Measurements from ENCODE around the gene SP3. TPM values are rescaled to one million over a fixed set of nuclear protein-coding genes. Genes with fewer than 3 reads are reported as not detected.

SP3 gene
- total RNA-seq, 1 donor from 2014 or later: 119 TPM

DNA sequence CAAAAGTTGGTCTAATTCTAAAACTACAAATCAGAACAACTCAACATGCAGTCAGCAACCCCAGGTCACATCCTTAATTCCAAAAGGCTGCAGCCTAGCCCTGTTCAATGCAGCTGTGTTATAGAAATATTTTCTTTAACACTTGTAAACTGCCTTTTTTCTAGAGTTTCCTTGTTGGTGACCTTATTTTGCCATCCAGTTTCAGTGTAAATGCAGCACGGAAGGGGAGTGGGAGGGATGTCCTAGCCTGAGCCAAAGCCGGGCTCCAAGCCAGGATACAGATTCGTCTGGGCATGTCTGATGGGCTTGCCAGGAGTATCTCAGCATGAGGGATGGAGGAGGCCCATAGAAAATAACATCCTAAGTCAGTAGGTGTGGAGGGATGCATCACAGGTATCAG lies 17.7 kb upstream of the SP3 start:
- H3K36me3 ChIP-seq: no peaks in the 10 kb centered on the region
- no peak for DNase-seq (ENCODE audit: extremely low spot score in 2 of 2)
- H3K27me3 ChIP-seq: no peaks in the 10 kb centered on the region
- peak overlapping the region; percentile 71 for H3K27ac ChIP-seq
- no peaks in the 10 kb centered on the region for H3K9me3 ChIP-seq
- intact Hi-C loops (cut with DNase I): no loop called here
- H3K4me3 ChIP-seq: no peak overlapping the region
- H3K4me1 ChIP-seq: peaks cover 48% of the 10 kb centered on the region
- no peak for TF ChIP-seq POLR2AphosphoS5 (IDR thresholded peaks at IDR 0.05; ENCODE audit: insufficient read depth in 1 of 2, low read depth in 1 of 2)
- no peak for TF ChIP-seq POLR2A (IDR thresholded peaks at IDR 0.05)
- TF ChIP-seq CTCF (IDR thresholded peaks at IDR 0.05): no peak

GRCh38 chr2:173982182-173982714 lies 17.1 kb upstream of the SP3 start:
- DNase-seq (ENCODE audit: extremely low spot score in 2 of 2): no peak
- no peak overlapping the region for H3K4me3 ChIP-seq
- H3K9me3 ChIP-seq: no peaks in the 10 kb centered on the region
- intact Hi-C loops (cut with DNase I): no loop called here
- peaks cover 48% of the 10 kb centered on the region for H3K4me1 ChIP-seq
- H3K36me3 ChIP-seq: no peaks in the 10 kb centered on the region
- peak overlapping the region; percentile 71 for H3K27ac ChIP-seq
- no peaks in the 10 kb centered on the region for H3K27me3 ChIP-seq
- TF ChIP-seq POLR2AphosphoS5 (IDR thresholded peaks at IDR 0.05; ENCODE audit: insufficient read depth in 1 of 2, low read depth in 1 of 2): no peak
- TF ChIP-seq POLR2A (IDR thresholded peaks at IDR 0.05): no peak
- TF ChIP-seq CTCF (IDR thresholded peaks at IDR 0.05): no peak

- Histone ChIP-seq H3K27me3 (no peaks in the 10 kb centered on the region), H3K4me3 (no peak overlapping the region), H3K36me3 (no peaks in the 10 kb centered on the region), H3K27ac (no peak overlapping the region), H3K4me1 (peaks cover 46% of the 10 kb centered on the region), H3K9me3 (no peaks in the 10 kb centered on the region)
- intact Hi-C loops (cut with DNase I): no loop called here
- no peak for TF ChIP-seq POLR2AphosphoS5 (IDR thresholded peaks at IDR 0.05; ENCODE audit: insufficient read depth in 1 of 2, low read depth in 1 of 2)
- no peak for DNase-seq (ENCODE audit: extremely low spot score in 2 of 2)
Observed at GRCh38 chr2:173981520-173981919, 16.3 kb upstream of the SP3 start.

DNA sequence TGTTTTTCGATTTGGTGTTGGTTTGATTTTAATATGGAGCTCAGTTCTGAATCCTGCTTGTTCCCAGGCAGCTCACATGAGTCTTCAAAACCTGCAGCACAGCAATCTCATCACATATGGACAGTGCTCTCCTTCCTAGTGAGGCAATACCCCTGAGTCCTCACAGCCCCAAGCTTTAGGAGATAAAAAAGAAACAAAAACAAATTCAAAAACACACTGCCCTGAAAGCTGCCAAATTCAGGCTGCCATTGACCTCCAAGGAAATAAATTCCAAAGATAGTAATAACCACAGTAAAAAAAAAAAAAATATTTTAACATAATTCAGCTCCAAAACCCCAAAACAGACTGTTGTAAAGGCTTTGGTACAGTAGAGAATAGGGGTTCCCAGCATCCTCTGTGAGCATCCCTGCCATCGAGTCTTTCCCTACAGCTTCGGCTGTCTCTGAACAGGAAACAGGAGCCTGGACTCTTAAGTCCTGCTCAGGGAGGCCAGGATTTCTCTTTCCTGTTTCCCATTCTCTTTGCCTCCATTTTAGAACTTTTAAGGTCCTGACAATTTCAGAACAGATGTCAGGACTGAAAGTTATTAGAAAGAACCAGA lies 14.7 kb upstream of the SP3 start:
- intact Hi-C loops (cut with DNase I): no loop called here
- no peaks in the 10 kb centered on the region for H3K36me3 ChIP-seq
- H3K27me3 ChIP-seq: no peaks in the 10 kb centered on the region
- no peak overlapping the region for H3K27ac ChIP-seq
- TF ChIP-seq POLR2AphosphoS5 (IDR thresholded peaks at IDR 0.05; ENCODE audit: insufficient read depth in 1 of 2, low read depth in 1 of 2) (no peak), POLR2A (IDR thresholded peaks at IDR 0.05) (no peak), CTCF (IDR thresholded peaks at IDR 0.05) (no peak)
- H3K4me1 ChIP-seq: peaks cover 29% of the 10 kb centered on the region
- no peak overlapping the region for H3K4me3 ChIP-seq
- DNase-seq (ENCODE audit: extremely low spot score in 2 of 2): no peak
- no peaks in the 10 kb centered on the region for H3K9me3 ChIP-seq

DNA sequence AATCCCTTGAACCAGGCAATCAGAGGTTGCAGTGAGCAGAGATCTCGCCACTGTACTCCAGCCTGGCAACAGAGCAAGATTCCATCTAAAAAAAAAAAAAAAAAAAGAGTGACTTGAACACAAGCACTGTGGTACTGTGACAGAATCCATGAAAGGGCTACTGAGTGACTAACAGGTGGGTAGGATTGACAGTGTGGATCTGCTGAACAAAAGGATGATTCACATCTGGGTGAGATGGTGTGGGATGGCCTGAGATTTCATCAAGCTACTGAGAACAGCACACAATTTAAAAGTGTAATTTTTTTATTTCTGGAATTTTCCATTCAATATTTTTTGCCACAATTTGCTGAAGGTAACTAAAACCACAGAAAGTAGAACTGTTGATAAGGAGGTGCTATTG lies 13.3 kb upstream of the SP3 start:
- no peak for DNase-seq (ENCODE audit: extremely low spot score in 2 of 2)
- H3K36me3 ChIP-seq: no peaks in the 10 kb centered on the region
- H3K4me1 ChIP-seq: peaks cover 15% of the 10 kb centered on the region
- TF ChIP-seq POLR2A (IDR thresholded peaks at IDR 0.05): no peak
- TF ChIP-seq CTCF (IDR thresholded peaks at IDR 0.05): no peak
- no peak for TF ChIP-seq POLR2AphosphoS5 (IDR thresholded peaks at IDR 0.05; ENCODE audit: insufficient read depth in 1 of 2, low read depth in 1 of 2)
- no peak overlapping the region for H3K4me3 ChIP-seq
- H3K9me3 ChIP-seq: no peaks in the 10 kb centered on the region
- intact Hi-C loops (cut with DNase I): no loop called here
- no peak overlapping the region for H3K27ac ChIP-seq
- no peaks in the 10 kb centered on the region for H3K27me3 ChIP-seq
